Measurements from ENCODE around the gene NPLOC4. TPM values are rescaled to one million over a fixed set of nuclear protein-coding genes. Genes with fewer than 3 reads are reported as not detected.

NPLOC4 gene
- total RNA-seq, 1 donor from 2014 or later: 81.1 TPM

DNA sequence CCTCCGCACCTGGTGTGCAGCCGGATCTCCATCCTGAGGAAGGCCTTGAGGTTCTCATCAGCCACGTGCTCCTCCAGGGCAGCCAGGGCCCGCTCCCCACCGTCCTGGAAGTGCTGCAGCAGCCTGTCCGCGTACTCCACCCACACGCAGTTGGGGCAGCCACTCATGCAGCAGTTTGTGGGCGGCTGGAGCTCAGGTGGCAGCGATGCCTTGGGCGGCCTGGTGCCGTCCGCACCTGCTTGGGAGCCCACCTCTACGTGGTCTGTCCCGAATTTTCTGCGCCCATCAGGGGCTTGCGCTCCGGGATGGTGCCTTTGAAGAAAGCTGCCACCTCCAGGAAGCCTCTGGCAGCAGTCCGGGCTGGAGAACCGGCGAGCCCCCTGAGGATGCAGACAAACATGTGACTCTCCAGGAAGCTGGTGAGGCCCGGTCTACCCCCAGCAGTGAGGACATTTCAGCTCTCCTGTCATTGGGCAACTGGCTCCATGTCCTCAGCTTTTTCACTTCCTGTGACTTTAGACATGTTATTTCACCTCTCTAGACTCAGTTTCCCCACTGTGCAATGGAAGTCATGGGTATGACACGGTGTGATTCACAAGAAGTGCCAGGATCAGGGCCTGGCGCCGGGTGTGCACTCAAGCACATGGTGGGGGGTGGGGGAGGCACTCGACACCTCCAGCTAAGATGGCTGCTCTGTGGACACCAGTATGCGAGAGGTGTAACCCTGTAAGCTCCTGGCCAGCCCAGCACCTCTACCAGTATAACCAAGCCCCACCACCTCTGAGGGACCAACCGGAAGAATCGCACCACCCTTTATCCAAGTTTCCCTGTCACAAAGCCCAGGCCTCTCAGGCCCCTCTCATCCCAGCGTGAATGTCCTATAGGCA is 28.5 kb upstream of the NPLOC4 start:
- ATAC-seq (ENCODE audit: poor library complexity): peak; percentile 17
- no peak for DNase-seq
- intact Hi-C loops (cut with DNase I): no loop called here

- no peak for ATAC-seq (ENCODE audit: poor library complexity)
- intact Hi-C loops (cut with DNase I): no loop called here
These were observed 27.1 kb upstream of the NPLOC4 start for GRCh38 chr17:81664051-81664470.

DNA sequence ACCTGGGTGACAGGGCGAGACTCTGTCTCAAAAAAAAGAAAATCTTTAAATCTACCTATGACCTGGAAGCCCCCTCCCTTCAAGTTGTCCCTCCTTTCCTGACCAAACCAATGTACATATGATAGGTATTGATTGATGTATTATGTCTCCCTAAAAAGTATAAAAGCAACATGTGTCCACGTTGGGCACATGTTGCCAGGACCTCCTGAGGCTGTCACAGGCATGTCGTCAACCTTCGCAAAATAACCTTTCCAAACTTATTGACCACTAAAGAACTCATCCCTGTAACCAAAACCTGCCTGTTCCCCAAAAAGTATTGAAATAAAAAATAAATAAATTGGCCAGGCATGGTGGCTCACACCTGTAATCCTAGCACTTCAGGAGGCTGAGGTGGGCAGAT is 25.1 kb upstream of the NPLOC4 start:
- ATAC-seq (ENCODE audit: poor library complexity) (no peak), DNase-seq (no peak)
- intact Hi-C loops (cut with DNase I): no loop called here

More at GRCh38 chr17:81664051-81664470, 27.1 kb upstream of the NPLOC4 start:
- no peak for DNase-seq

DNA sequence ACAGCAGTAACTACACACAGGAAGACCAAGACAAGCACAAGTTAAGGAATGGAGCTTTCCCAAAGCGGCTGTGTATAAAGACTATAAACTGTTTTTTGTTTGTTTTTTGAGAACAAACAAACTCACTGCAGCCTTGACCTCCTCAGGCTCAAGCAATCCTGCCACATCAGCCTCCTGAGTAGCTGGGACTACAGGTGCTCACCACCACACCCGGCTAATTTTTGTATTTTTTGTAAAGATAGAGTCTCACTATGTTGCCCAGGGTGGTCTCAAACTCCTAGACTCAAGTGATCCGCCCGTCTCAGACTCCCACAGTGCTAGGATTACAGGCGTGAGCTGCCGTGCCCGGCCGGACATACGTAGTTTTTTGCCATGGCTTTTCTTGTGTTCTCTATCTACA is 23.5 kb upstream of the NPLOC4 start:
- ATAC-seq (ENCODE audit: poor library complexity): no peak
- no peak for DNase-seq
- intact Hi-C loops (cut with DNase I): no loop called here

DNA sequence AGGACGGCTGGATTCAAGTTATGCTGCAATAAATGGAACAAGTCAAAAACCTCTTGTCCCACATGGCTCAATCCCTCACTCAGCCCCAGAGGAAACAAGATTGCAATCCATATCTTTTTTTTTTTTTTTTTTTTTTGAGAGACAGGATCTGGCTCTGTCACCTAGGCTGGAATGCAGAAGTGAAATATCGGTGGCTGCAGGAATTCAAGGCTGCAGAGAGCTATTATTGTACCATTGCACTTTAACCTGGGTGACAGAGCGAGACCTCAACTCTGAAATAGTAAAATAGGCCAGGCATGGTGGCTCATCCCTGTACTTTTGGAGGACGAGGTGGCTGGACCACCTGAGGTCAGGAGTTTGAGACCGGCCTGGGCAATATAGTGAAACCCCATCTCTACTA is 22.1 kb upstream of the NPLOC4 start:
- DNase-seq (no peak), ATAC-seq (ENCODE audit: poor library complexity) (no peak)
- intact Hi-C loops (cut with DNase I): no loop called here

DNA sequence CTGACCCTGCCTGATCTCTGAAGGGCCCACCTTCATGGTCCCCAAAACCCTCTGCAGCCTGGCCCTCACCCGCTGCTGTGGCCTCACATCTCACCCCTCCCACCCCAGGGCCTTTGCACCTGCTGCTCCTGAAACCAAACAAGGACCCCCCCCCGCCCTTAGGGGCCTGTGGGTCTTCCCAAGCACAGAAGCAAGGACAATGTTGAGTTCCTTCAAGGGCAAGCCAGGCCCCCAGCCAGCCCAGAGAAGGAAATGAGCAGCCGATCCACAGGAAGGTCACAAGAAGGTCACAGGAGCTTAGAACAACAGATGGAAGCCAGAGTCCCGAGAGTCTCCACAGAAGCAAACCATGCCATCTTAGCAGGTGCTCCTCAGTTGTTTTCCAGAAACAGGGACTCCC is 19.9 kb upstream of the NPLOC4 start:
- ATAC-seq (ENCODE audit: poor library complexity) (no peak), DNase-seq (no peak)

GRCh38 chr17:81656118-81656743 is 19.3 kb upstream of the NPLOC4 start, which contains the start of gene PDE6G:
TSS of gene PDE6G (minus strand) at chr17:81656542. CDS start at chr17:81653305, 3,237 bp downstream.
- intact Hi-C loops (cut with DNase I): no loop called here
- no peak for ATAC-seq (ENCODE audit: poor library complexity)
- DNase-seq: no peak

More for the DNA sequence above, 19.9 kb upstream of the NPLOC4 start:
- intact Hi-C loops (cut with DNase I): no loop called here

GRCh38 chr17:81655378-81656117 is 18.6 kb upstream of the NPLOC4 start:
- ATAC-seq (ENCODE audit: poor library complexity) (no peak), DNase-seq (no peak)
- intact Hi-C loops (cut with DNase I): no loop called here

- intact Hi-C loops (cut with DNase I): no loop called here
- ATAC-seq (ENCODE audit: poor library complexity) (no peak), DNase-seq (no peak)
These were observed 16.2 kb upstream of the NPLOC4 start for GRCh38 chr17:81652906-81653771.

DNA sequence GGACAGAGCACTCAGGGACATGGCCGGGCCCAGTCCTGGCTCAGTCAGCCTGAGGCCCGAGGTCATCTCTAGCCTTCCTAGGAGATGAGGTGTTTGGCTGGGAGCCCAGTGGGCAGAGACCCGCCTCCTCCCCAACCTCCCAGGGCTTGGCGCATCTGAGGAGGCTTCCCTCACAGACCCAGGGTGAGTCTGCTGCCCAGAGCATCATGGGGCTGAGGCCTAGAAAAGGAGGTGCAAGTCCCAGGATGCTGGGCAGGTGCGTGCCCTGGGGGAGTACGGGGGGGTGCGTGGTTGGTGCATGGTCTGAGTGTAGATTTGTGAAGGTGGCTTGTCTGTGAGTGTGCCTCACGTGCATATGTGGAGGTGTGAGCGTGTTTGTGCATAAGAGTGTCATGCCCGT is 14.8 kb upstream of the NPLOC4 start:
- DNase-seq (no peak), ATAC-seq (ENCODE audit: poor library complexity) (no peak)
- intact Hi-C loops (cut with DNase I): no loop called here

- DNase-seq (no peak), ATAC-seq (ENCODE audit: poor library complexity) (no peak)
- intact Hi-C loops (cut with DNase I): no loop called here
These were observed 14.0 kb upstream of the NPLOC4 start for GRCh38 chr17:81650951-81651350.

GRCh38 chr17:81648707-81649085 is 11.8 kb upstream of the NPLOC4 start:
- ATAC-seq (ENCODE audit: poor library complexity) (no peak), DNase-seq (no peak)
- intact Hi-C loops (cut with DNase I): no loop called here

- ATAC-seq (ENCODE audit: poor library complexity) (no peak), DNase-seq (no peak)
- intact Hi-C loops (cut with DNase I): no loop called here
These were observed 11.2 kb upstream of the NPLOC4 start for GRCh38 chr17:81648013-81648706.

DNA sequence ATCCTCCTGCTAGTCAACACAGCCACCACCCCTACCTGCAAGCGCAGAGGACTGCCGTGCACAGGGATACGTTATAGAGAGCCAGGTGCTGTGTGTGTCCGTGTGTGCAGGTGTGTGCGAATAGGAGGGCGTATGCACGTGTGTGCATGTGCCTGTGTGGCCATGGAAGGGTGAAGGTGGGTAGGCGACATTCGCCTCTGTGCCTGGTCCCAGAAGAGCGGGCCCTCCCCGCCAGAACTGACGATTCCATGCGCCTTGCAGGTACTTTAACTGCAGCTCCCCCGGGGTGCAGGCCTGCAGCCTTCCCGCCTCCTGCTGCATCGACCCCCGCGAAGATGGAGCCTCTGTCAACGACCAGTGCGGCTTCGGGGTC is 10.7 kb upstream of the NPLOC4 start:
- intact Hi-C loops (cut with DNase I): no loop called here
- ATAC-seq (ENCODE audit: poor library complexity): no peak
- DNase-seq: no peak

GRCh38 chr17:81646869-81647600 is 10.1 kb upstream of the NPLOC4 start:
- DNase-seq (no peak), ATAC-seq (ENCODE audit: poor library complexity) (no peak)
- intact Hi-C loops (cut with DNase I): no loop called here

- ATAC-seq (ENCODE audit: poor library complexity) (no peak), DNase-seq (no peak)
- intact Hi-C loops (cut with DNase I): no loop called here
These were observed 8.4 kb upstream of the NPLOC4 start for GRCh38 chr17:81644976-81645952.

Measured in Right ventricle myocardium superior (tissue), 1 donor.